Activated CD4-positive, alpha-beta T cell treated with anti-CD3 and anti-CD28 coated beads for 4 hours (primary cell): ENCODE data around the gene JAG2.

Experiments used
- DNase-seq, 2 donors: peaks; one replicate each; pipeline ENCODE4 v3.0.0-alpha.2; 2020

The JAG2 gene

DNA sequence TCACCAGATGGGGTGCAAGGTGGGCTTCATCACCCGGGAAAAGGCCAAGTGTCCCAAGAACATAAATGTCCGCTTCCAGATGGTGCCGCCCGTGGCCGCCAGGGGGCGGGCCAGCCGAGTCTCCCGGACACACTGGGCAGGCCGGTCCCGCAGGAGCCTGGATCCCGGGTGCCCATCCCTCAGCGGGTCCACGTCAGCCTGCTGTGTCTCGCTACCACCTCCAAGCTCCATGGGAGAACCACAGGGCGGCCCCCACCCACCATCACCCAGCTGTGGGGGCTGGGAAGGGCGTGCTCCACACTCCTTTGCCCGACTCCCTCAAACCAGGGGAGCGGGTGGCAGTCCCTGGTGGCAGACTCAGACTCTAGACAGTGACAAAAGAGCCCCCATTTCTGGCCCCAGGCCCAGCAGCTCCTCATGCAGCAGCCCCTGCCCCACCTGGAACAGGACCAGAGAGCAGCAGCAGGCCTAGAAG is 34.5 kb upstream of the JAG2 start:
- DNase-seq = peak; percentile 53 to 62

GRCh38 chr14:105201925-105202513 is 33.4 kb upstream of the JAG2 start:
- peak in 1 of 2 donors; percentile 24 for DNase-seq

GRCh38 chr14:105201156-105201924 is 32.8 kb upstream of the JAG2 start:
- DNase-seq = no peak

DNA sequence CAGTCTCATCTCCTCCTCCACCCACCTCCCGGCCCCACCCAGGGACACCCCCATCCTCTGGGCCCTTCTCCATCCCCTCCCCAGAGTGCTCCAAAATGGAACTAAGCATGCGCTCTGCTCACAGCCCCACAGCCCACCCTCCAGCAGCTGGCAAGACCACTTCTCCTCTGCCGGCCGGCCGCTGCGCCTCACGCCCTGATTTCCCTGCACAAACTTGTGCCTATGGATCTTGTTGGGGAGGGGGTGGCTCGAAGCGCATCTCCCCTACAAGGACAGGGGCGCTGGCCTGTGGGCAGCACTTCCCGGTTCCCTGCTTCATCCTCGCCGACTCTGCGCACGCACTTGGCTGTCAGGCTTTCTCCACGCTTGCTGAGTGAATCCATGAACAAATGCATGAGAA is 32.1 kb upstream of the JAG2 start:
- DNase-seq = no peak

- no peak for DNase-seq
Observed at GRCh38 chr14:105200074-105200473, 31.5 kb upstream of the JAG2 start.

GRCh38 chr14:105199093-105199492 is 30.5 kb upstream of the JAG2 start:
- no peak for DNase-seq

GRCh38 chr14:105198588-105198987 is 30.0 kb upstream of the JAG2 start:
- DNase-seq = no peak

- DNase-seq = no peak
Observed at GRCh38 chr14:105197211-105197641, 28.6 kb upstream of the JAG2 start.

DNA sequence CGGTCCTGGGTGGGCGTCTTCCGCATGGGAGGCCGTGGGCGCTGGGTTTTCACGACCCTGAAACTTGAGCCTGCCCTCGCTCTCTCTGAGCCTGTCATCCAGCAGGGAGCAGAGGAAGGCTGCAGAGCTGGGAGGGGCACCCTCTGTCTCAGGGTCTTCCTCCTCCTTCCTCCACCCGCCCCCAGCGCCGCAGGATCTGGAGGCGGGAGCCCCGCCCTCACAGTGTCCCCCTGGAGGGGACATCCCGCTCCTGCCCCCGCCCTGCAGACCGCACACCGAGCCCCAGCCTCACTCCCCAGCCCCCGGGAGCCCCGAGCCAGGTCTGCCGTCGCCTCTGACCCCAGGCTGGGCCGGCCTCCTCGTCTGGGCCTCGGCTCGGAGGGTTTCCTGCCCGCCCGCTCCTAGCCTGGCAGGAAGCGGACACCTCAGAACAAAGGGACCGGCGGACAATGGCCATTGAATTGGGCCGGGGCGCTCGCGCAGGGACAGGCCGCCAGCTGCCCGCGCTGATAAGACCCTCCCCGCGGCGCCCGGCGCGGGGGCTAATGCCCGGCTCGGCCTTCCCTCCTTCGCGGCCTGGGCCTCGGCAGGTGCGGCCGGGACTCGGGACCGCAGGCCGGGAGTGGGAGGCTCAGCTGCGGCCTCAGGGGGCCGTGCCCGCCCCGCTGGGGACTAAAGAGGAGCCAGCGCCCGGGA is 27.8 kb upstream of the JAG2 start:
- no peak for DNase-seq

GRCh38 chr14:105195522-105196264 is 27.1 kb upstream of the JAG2 start:
- no peak for DNase-seq

GRCh38 chr14:105195051-105195450 is 26.5 kb upstream of the JAG2 start:
- no peak for DNase-seq

GRCh38 chr14:105193916-105194782 is 25.6 kb upstream of the JAG2 start:
- peak; percentile 30 to 36 for DNase-seq

GRCh38 chr14:105192866-105193731 is 24.5 kb upstream of the JAG2 start:
- DNase-seq = peak in 1 of 2 donors; percentile 44

DNA sequence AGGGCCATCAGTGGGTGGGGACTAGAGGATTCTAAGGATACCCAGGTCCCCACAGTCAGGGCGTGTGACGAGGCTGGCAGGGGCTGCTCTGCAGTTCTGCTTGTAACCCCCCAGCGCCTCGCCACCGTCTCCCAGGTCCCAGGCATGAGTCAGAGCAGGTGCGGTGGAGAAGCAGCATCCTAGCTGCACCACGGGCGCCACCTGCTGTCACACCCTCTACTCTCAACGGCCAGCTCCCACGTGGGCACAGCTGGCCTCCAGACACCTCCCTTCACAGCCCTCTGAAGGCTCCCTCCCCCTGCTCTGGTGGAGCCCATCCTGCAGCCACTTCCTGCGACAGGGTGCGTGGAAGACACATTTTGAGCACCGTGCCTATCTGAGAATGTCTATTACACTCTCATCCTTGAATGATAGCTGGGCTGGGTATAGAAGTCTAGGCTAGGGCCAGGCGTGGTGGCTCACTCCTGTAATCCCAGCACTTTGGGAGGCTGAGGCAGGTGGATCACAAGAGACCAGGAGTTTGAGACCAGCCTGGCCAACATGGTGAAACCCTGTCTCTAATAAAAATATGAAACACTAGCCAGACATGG is 19.5 kb upstream of the JAG2 start:
- DNase-seq = no peak

DNA sequence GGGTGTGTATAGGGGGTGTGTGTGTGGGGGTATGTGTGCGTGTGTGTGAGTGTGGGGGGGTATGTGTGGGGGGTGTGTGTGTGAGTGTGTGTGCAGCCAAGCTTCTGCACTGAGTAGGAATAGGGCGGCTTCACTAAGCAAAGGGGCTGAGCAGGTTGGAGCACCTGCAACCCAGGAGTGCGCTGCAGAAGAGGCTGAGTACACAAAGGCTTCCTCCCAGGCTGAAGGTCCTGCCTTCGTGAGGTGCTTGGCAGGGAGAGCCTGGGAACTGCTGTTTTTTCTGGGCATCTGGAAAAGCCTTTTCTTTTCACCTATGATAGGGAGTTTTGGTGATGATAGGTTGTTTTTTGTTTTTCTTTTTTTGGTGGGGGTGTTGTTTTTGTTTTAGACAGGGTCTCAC is 18.5 kb upstream of the JAG2 start:
- DNase-seq = no peak

DNA sequence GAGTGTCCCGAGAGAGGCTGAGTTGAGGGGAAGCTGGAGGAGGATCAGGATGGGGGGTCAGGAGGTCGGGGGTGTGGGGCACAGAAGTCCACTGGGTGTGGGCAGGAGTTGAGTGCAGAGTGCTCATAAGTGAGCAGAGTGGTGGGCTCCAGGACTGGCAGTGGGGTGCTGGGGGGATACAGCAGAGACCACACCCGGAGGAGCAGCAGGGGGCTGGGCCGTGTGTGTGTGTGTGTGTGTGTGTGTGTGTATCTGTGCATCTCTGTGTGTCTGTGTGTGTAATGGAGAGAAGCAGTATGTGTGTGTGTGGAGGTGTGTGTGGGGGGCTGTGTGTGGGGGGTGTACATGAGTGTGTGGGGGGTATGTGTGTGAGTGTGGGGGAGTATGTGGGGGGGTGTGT is 17.4 kb upstream of the JAG2 start:
- no peak for DNase-seq

- DNase-seq = no peak
Observed at GRCh38 chr14:105185001-105185400, 16.4 kb upstream of the JAG2 start.

DNA sequence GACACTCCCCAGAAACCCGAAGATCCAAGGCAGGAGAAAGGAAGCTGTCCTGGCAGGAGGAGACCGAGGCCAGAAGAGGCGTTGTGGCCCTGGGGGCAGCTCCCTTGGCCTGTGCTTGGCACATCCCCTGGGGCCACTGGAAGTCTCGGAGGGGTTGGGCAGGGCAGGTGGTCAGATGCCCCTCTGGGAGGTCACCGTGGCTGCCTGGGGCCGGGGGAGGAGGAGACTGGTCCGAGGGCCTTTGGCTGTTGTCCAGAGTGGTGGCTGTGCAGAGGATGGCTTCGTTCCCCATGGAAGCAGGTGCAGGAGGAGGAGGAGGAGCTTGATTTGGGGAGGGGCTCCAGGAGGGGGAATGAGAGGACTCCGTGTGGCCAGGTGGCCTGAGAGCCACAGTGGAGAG is 15.9 kb upstream of the JAG2 start:
- DNase-seq = no peak

- no peak for DNase-seq
Observed at GRCh38 chr14:105182296-105183020, 13.9 kb upstream of the JAG2 start.
